ENCODE results near the gene PHETA2. TPM values are rescaled to one million over a fixed set of nuclear protein-coding genes. Genes with fewer than 3 reads are reported as not detected.
"Not testable (repeated sequence)": the region's sequence is repeated elsewhere in the genome, so short reads cannot be mapped to it uniquely, and the experiment has no call there.

Gene PHETA2
- total RNA-seq, 2 experiments from 2014 or later, result 1.6 to 1.9 TPM

DNA sequence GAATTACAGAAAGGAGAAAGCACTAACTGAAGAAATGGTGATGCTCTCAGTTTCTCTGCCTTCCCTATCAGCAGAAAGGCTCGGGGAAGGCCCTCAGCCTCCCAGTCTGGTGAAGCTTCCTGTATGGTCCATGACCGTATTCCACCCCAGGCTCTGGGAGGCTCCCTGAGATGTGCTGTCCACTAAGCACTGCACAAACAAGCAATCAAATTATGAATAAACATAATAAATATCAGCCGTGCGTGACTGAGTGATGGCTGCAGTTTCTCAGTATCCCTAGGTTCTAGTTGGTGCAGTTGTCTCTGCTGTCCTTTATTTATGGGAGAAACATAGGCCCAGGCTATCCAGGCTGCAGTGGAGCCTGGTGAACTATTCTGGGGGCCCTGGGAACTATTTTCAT is 9.1 kb downstream of the PHETA2 start:
- CTCF ChIA-PET, result no interaction called here
- DNase-seq, result no peak
- peaks cover 52% of the 10 kb centered on the region for H3K36me3 Mint-ChIP-seq (ENCODE audit: low read depth)
- POLR2A ChIA-PET, result no interaction called here
- H3K4me3 Mint-ChIP-seq, result no peak overlapping the region
- no peak for ATAC-seq
- peaks cover 35% of the 10 kb centered on the region for H3K4me1 Mint-ChIP-seq (ENCODE audit: low read depth)
- no peaks in the 10 kb centered on the region for H3K9me3 Mint-ChIP-seq (ENCODE audit: insufficient read depth)
- H3K27ac Mint-ChIP-seq, result no peak overlapping the region
- no peaks in the 10 kb centered on the region for H3K27me3 Mint-ChIP-seq (ENCODE audit: low read depth)

GRCh38 chr22:42084874-42085273 is 10.8 kb downstream of the PHETA2 start:
- ATAC-seq (no peak), DNase-seq (no peak)
- H3K4me1 Mint-ChIP-seq (ENCODE audit: low read depth), result peaks cover 36% of the 10 kb centered on the region
- POLR2A ChIA-PET, result no interaction called here
- no peaks in the 10 kb centered on the region for H3K27me3 Mint-ChIP-seq (ENCODE audit: low read depth)
- H3K9me3 Mint-ChIP-seq (ENCODE audit: insufficient read depth), result peaks cover 4% of the 10 kb centered on the region
- H3K27ac Mint-ChIP-seq, result no peak overlapping the region
- H3K4me3 Mint-ChIP-seq, result no peak overlapping the region
- CTCF ChIA-PET, result no interaction called here
- peaks cover 65% of the 10 kb centered on the region for H3K36me3 Mint-ChIP-seq (ENCODE audit: low read depth)

- Mint-ChIP-seq H3K4me1 (ENCODE audit: low read depth) (peaks cover 29% of the 10 kb centered on the region), H3K9me3 (ENCODE audit: insufficient read depth) (peaks cover 4% of the 10 kb centered on the region), H3K4me3 (no peak overlapping the region), H3K27me3 (ENCODE audit: low read depth) (no peaks in the 10 kb centered on the region), H3K27ac (no peak overlapping the region), H3K36me3 (ENCODE audit: low read depth) (peaks cover 62% of the 10 kb centered on the region)
- no peak for DNase-seq
- CTCF ChIA-PET, result no interaction called here
- POLR2A ChIA-PET, result no interaction called here
- no peak for ATAC-seq
Observed at GRCh38 chr22:42086051-42086450, 12.0 kb downstream of the PHETA2 start.

DNA sequence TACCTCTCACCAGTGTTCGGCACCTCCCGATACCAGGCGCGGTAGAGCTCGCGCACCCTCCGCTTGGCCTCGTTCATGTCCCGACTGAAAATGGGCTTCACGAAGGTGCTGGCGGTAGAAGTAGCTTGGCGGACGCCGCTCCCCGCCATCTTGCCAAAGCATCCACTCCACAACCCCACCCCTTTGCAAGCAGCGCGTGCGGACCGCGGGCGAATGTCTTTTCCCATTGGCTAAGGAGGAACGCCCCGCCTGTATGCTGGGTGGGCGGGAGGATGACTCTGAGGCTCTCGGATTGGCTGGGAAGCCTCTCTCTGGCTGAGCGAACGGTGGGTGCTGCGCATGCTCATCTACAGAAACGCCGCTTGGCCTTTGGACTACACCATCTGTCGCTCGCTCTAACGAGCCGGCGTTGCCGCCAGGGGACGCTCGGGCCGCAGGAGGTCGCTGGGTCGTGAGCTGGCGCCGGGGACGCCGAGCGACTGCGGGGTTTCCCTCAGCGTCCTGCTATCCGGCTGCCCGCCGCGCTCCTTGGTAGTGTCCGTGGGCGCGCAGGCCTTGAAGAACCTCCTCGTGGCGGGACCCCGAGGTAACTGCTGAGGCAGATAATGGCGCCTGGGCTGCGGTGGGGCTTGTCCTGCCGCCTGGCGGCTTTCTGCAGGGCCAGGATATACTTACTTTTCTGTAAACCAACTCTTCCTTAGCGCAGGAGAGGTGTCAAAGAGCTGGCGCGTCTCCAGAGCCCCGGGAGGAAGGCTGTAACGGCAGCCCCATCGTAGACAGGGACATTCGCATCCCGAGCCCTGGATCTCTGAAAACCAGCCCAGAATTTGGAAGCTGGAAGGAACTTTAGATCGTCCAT is 16.8 kb downstream of the PHETA2 start, which contains the start of gene NDUFA6:
TSS of gene NDUFA6 (minus strand) at position 177 of the 859 bp plus-strand sequence. CDS start at position 149, 28 bp downstream.
- ChIA-PET POLR2A (interaction anchor here (0.5 to 4.8 kb wide), 24 partner anchors 9 to 524 kb away, joined by 3 to 95 read pairs (median 4); partner anchors contain the start of genes CENPM, NAGA, PHETA2 and POLDIP3), CTCF (interaction anchor here (0.6 to 4.6 kb wide), 38 partner anchors 9 to 424 kb away, joined by 3 to 40 read pairs (median 5); partner anchors contain the start of genes NAGA, SMDT1 and WBP2NL)
- peaks cover 4% of the 10 kb centered on the region for H3K9me3 Mint-ChIP-seq (ENCODE audit: insufficient read depth)
- no peaks in the 10 kb centered on the region for H3K27me3 Mint-ChIP-seq (ENCODE audit: low read depth)
- H3K36me3 Mint-ChIP-seq (ENCODE audit: low read depth), result peaks cover 30% of the 10 kb centered on the region
- peak; percentile 99 for DNase-seq
- ATAC-seq, result peak; percentile 98
- peaks cover 23% of the 10 kb centered on the region for H3K4me1 Mint-ChIP-seq (ENCODE audit: low read depth)
- H3K27ac Mint-ChIP-seq, result peak within 1 kb of the TSS; percentile 100
- H3K4me3 Mint-ChIP-seq, result peak within 1 kb of the TSS; percentile 98

DNA sequence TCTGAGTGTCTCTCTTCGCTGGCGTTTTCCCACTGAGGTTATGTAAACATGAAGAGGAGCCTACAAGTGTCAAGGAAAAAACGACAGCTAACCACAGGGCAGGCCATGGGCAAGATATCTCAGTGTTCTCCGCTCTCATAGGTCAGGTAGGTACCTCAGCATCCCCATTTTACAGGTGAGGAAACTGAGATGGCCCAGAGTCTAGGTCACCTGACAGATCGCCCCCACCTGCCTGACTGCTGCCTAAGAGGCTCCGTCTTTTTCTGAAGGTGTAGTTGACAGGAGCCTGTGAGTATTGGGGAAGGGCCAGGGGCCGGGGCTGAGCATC is 17.4 kb downstream of the PHETA2 start:
- POLR2A ChIA-PET, result interaction anchor here (0.5 to 4.8 kb wide), 15 partner anchors 9 to 523 kb away, joined by 3 to 95 read pairs (median 4); partner anchors contain the start of genes PHETA2, POLDIP3 and SMDT1
- CTCF ChIA-PET, result interaction anchor here (0.6 to 4.6 kb wide), 37 partner anchors 8 to 424 kb away, joined by 3 to 40 read pairs (median 5); partner anchors contain the start of genes NAGA, SMDT1 and WBP2NL
- no peak for DNase-seq
- Mint-ChIP-seq H3K27me3 (ENCODE audit: low read depth) (no peaks in the 10 kb centered on the region), H3K9me3 (ENCODE audit: insufficient read depth) (peaks cover 4% of the 10 kb centered on the region), H3K27ac (peak overlapping the region; percentile 100), H3K4me3 (peak overlapping the region; percentile 98), H3K36me3 (ENCODE audit: low read depth) (peaks cover 24% of the 10 kb centered on the region), H3K4me1 (ENCODE audit: low read depth) (peaks cover 23% of the 10 kb centered on the region)
- no peak for ATAC-seq

DNA sequence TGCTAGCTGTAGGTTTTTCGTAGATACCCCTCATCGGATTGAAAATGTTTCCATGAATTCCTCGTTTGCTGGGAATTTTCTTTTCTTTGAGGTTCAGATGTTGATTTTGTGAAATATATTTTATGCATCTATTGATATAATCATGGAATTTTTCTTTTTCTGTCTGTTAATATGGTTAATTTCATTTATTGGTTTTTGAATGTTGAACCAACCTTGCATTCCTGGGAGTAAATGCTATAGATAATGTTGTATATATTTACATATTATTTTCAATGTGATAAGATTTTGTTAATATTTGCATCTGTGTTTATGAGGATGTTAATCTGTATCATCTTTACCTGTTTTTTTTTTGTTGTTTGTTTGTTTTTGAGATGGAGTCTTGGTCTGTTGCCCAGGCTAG is 27.2 kb downstream of the PHETA2 start:
- H3K4me3 Mint-ChIP-seq, result no peak overlapping the region
- DNase-seq (no peak), ATAC-seq (no peak)
- H3K27ac Mint-ChIP-seq, result no peak overlapping the region
- peaks cover 35% of the 10 kb centered on the region for H3K9me3 Mint-ChIP-seq (ENCODE audit: insufficient read depth)
- ChIA-PET POLR2A (interaction anchor here (1.6 kb wide), 1 partner anchor 10 kb away, joined by 6 read pairs; the partner anchor contains the start of gene NDUFA6), CTCF (interaction anchor here (2.0 kb wide), 1 partner anchor 10 kb away, joined by 9 read pairs; the partner anchor contains the start of gene NDUFA6)
- H3K27me3 Mint-ChIP-seq (ENCODE audit: low read depth), result no peaks in the 10 kb centered on the region
- H3K36me3 Mint-ChIP-seq (ENCODE audit: low read depth), result peaks cover 27% of the 10 kb centered on the region
- no peaks in the 10 kb centered on the region for H3K4me1 Mint-ChIP-seq (ENCODE audit: low read depth)

GRCh38 chr22:42104332-42104860 is 30.3 kb downstream of the PHETA2 start:
- H3K36me3 Mint-ChIP-seq (ENCODE audit: low read depth), result peaks cover 25% of the 10 kb centered on the region
- CTCF ChIA-PET, result interaction anchor here (0.6 kb wide), 1 partner anchor 9 kb away, joined by 3 read pairs; no protein-coding TSS in a partner anchor
- POLR2A ChIA-PET; ATAC-seq; H3K4me3 Mint-ChIP-seq; H3K27me3 Mint-ChIP-seq (ENCODE audit: low read depth); DNase-seq; H3K4me1 Mint-ChIP-seq (ENCODE audit: low read depth); H3K27ac Mint-ChIP-seq: not testable (repeated sequence)
- peaks cover 32% of the 10 kb centered on the region for H3K9me3 Mint-ChIP-seq (ENCODE audit: insufficient read depth)

DNA sequence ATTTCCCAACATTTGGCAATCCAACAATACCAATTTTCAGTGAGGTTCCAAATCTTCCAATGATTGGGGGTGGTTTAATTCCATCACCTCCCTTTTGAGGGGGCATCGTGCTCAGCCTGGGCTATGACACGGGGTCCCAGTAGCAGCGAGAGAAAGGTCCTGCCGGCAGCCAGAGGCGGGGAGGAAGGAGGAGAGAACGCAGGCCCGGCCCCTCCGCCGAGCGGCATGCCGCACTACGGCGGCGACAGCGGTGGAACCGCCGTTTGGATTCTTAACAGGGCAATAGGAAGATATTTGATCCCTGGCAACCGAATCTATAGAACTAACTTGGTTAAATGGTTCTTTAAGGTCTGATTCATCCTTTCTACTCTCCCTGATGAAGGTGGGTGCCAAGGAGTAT is 34.8 kb downstream of the PHETA2 start:
- Mint-ChIP-seq H3K9me3 (ENCODE audit: insufficient read depth) (peaks cover 15% of the 10 kb centered on the region), H3K27me3 (ENCODE audit: low read depth) (no peaks in the 10 kb centered on the region), H3K36me3 (ENCODE audit: low read depth) (peaks cover 10% of the 10 kb centered on the region), H3K4me1 (ENCODE audit: low read depth) (no peaks in the 10 kb centered on the region), H3K27ac (no peak overlapping the region), H3K4me3 (no peak overlapping the region)
- ATAC-seq (no peak), DNase-seq (no peak)
- CTCF ChIA-PET, result no interaction called here
- POLR2A ChIA-PET, result no interaction called here

DNA sequence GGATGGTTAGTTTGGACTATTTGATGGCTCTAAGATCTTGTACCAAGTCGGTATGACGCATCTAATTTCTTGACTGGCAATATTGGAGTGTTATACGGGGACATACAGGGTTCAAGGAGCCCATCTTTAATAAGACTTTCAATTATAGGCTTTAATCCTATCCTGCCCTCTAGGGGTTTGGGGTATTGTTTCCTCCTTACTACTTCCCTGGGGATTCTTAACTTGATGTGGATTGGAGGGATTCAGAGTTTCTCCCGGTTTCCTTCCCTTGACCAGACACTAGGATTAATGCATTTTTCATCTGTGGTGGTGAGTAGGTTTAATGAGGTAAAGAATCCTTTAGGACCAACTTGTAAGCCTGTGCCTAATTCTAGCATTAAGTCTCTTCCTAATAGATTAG is 37.8 kb downstream of the PHETA2 start:
- H3K4me1 Mint-ChIP-seq (ENCODE audit: low read depth), result peaks cover 2% of the 10 kb centered on the region
- ATAC-seq (no peak), DNase-seq (no peak)
- CTCF ChIA-PET, result interaction anchor here (1.4 to 2.4 kb wide), 4 partner anchors 20 to 146 kb away, joined by 6 to 21 read pairs (median 14); partner anchors contain the start of genes NDUFA6 and SEPTIN3
- POLR2A ChIA-PET, result interaction anchor here (2.7 kb wide), 1 partner anchor 21 kb away, joined by 9 read pairs; the partner anchor contains the start of gene NDUFA6
- H3K36me3 Mint-ChIP-seq (ENCODE audit: low read depth), result peaks cover 21% of the 10 kb centered on the region
- H3K9me3 Mint-ChIP-seq (ENCODE audit: insufficient read depth), result peaks cover 11% of the 10 kb centered on the region
- H3K4me3 Mint-ChIP-seq, result no peak overlapping the region
- no peaks in the 10 kb centered on the region for H3K27me3 Mint-ChIP-seq (ENCODE audit: low read depth)
- no peak overlapping the region for H3K27ac Mint-ChIP-seq

DNA sequence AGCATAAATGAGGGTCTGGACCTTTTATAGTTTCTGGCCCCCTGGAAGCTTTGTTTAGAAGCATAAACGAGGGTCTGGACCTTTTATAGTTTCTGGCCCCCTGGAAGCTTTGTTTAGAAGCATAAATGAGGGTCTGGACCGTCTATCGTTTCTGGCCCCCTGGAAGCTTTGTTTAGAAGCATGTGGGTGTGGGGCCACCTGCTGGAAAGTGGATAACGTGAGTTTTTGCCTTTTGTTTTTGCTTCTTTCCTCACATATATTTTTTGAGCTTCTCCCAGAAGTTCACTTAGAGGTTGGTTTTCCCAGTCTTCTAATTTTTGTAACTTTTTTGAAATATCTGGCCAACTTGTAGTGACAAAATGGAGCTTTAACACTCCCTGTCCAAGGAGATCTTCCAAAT is 38.7 kb downstream of the PHETA2 start:
- H3K36me3 Mint-ChIP-seq (ENCODE audit: low read depth), result peaks cover 27% of the 10 kb centered on the region
- not testable (repeated sequence) for ATAC-seq; H3K4me1 Mint-ChIP-seq (ENCODE audit: low read depth); H3K4me3 Mint-ChIP-seq; H3K27ac Mint-ChIP-seq; DNase-seq; H3K27me3 Mint-ChIP-seq (ENCODE audit: low read depth)
- POLR2A ChIA-PET, result interaction anchor here (2.7 kb wide), 1 partner anchor 22 kb away, joined by 9 read pairs; the partner anchor contains the start of gene NDUFA6
- CTCF ChIA-PET, result interaction anchor here (0.7 to 2.4 kb wide), 12 partner anchors 9 to 172 kb away, joined by 3 to 21 read pairs (median 4); partner anchors contain the start of genes CENPM, NDUFA6 and SEPTIN3
- H3K9me3 Mint-ChIP-seq (ENCODE audit: insufficient read depth), result peaks cover 11% of the 10 kb centered on the region

DNA sequence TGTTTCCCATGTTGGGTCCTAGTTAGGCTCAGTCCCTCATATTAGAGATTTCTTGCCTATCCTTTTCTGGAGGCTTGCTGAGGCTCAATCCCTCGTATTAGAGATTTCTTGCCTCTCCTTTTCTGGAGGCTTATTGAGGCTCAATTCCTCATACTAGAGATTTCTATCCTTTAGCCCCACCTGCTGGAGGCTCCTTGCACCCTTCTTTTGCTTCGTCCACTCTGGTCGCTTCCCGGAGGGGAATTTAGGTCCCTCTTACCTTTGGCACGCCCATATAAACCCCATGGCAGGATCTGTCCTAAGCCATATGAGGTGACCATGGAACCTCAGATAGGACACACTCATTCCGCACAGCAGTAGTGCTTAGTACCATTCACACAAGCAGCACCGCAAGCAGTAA is 40.7 kb downstream of the PHETA2 start:
- H3K27me3 Mint-ChIP-seq (ENCODE audit: low read depth), result no peaks in the 10 kb centered on the region
- ATAC-seq, result no peak
- H3K4me1 Mint-ChIP-seq (ENCODE audit: low read depth), result peaks cover 13% of the 10 kb centered on the region
- no peak overlapping the region for H3K27ac Mint-ChIP-seq
- H3K9me3 Mint-ChIP-seq (ENCODE audit: insufficient read depth), result peaks cover 11% of the 10 kb centered on the region
- H3K36me3 Mint-ChIP-seq (ENCODE audit: low read depth), result peaks cover 21% of the 10 kb centered on the region
- no peak for DNase-seq
- ChIA-PET POLR2A (no interaction called here), CTCF (interaction anchor here (0.6 kb wide), 1 partner anchor 90 kb away, joined by 3 read pairs; no protein-coding TSS in a partner anchor)
- no peak overlapping the region for H3K4me3 Mint-ChIP-seq
